Tibial nerve (tissue), 4 donors: ENCODE data around the gene MED17. TPM values are rescaled to one million over a fixed set of nuclear protein-coding genes. Genes with fewer than 3 reads are reported as not detected.
A peak's percentile ranks its signal among the peaks of the same experiment; 100 is the strongest.

Source experiments
- DNase-seq, 2 donors: peaks; one replicate each; pipeline ENCODE4 v3.0.0-alpha.2; 2019; ENCODE audit warnings: low spot score in 2 of 2
- H3K27ac ChIP-seq, 4 donors: fragments of 200-600 bp; sonication (generic) in 3 of 4; one replicate each; pipeline ENCODE4 v1.5.1; 2017 to 2019; ENCODE audit warnings: mild to moderate bottlenecking in 1 of 4
- H3K27me3 ChIP-seq, 2 donors: fragments of 200-600 bp; sonication (generic) in 1 of 2; one replicate each; pipeline versions ENCODE4 v1.5.1 to v1.6.0; 2017 to 2019
- H3K36me3 ChIP-seq, 3 donors: fragments of 200-600 bp; sonication (generic); one replicate each; pipeline ENCODE4 v1.5.1; 2018 to 2019
- H3K4me1 ChIP-seq, 4 donors: fragments of 200-600 bp; sonication (generic) in 3 of 4; one replicate each; pipeline ENCODE4 v1.5.1; 2017 to 2019
- H3K4me3 ChIP-seq, 4 donors: fragments of 200-600 bp; sonication (generic) in 3 of 4; one replicate each; pipeline ENCODE4 v1.5.1; 2017 to 2019; ENCODE audit warnings: mild to moderate bottlenecking in 1 of 4, moderate library complexity in 1 of 4
- H3K9me3 ChIP-seq, 4 donors: fragments of 200-600 bp; sonication (generic) in 3 of 4; one replicate each; pipeline ENCODE4 v1.5.1; 2017 to 2019
- CTCF ChIP-seq, 5 experiments: fragments of 200-600 bp in 3 of 5; fragments of 450-650 bp in 2 of 5; sonication (generic) in 3 of 5; IDR thresholded peaks; one replicate each; pipeline ENCODE4 v1.5.1; 2016 to 2019; ENCODE audit warnings: antibody characterized with exemption in 5 of 5, mild to moderate bottlenecking in 3 of 5, moderate library complexity in 2 of 5
- EP300 ChIP-seq, 2 donors: sonication (generic); formaldehyde crosslinking; IDR thresholded peaks; one replicate each; pipeline ENCODE4 v1.6.1; 2017; ENCODE audit warnings: antibody characterized with exemption in 2 of 2, mild to moderate bottlenecking in 1 of 2
- POLR2A ChIP-seq, 2 donors: fragments of 450-650 bp; IDR thresholded peaks; one replicate each; pipeline ENCODE4 v1.6.1; 2017; ENCODE audit warnings: antibody characterized with exemption in 2 of 2, mild to moderate bottlenecking in 2 of 2, moderate library complexity in 2 of 2
- WGBS, 2 donors: methylation state at CpG; one replicate each; pipeline ENCODE4 v1.1.5; 2018; 5-methylcytosine and 5-hydroxymethylcytosine counted together
- total RNA-seq, 4 donors: library from RNA; depleted of rRNA; stranded (reverse); fragments of >200 nt; gene quantifications; one replicate each; pipeline ENCODE4 v1.1.0, GENCODE V29; 2016

The MED17 gene, protein sequence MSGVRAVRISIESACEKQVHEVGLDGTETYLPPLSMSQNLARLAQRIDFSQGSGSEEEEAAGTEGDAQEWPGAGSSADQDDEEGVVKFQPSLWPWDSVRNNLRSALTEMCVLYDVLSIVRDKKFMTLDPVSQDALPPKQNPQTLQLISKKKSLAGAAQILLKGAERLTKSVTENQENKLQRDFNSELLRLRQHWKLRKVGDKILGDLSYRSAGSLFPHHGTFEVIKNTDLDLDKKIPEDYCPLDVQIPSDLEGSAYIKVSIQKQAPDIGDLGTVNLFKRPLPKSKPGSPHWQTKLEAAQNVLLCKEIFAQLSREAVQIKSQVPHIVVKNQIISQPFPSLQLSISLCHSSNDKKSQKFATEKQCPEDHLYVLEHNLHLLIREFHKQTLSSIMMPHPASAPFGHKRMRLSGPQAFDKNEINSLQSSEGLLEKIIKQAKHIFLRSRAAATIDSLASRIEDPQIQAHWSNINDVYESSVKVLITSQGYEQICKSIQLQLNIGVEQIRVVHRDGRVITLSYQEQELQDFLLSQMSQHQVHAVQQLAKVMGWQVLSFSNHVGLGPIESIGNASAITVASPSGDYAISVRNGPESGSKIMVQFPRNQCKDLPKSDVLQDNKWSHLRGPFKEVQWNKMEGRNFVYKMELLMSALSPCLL
- total RNA-seq = 10 to 100 TPM; 18.6 to 40.8 (median 37.2) TPM

DNA sequence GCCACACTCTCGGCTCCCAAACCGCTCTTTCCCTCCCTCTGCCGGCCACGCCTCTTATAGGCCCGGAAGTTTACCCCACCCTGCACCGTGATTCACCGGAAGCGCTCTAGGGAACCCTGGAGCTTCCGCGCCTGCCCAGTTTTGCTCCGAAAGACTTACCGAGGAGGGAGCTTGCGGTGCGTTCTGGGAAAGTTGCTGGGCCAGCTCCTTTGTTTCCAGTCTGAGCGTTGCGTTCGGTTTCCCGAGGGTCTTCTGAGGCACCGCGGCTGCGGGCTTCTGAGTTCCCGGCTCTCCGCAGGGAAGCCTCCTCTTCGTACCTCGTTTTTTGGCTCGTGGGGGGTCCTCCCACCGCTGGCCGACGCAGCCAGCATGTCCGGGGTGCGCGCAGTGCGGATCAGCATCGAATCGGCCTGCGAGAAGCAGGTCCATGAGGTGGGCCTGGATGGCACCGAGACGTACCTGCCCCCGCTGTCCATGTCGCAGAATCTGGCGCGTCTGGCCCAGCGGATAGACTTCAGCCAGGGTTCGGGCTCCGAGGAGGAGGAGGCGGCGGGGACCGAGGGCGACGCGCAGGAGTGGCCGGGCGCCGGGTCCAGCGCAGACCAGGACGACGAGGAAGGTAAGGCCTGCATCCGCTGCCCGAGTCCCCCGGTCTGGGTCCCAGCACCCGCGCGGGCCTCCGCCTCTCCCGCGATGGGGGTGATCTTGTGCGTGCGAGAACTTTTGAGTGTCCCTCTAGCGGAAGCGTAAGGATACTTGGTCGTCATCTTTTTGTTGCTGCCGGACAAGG is at the start of gene MED17:
TSS of gene MED17 (plus strand) at position 138 of the 790 bp plus-strand sequence. CDS start at position 370, 232 bp downstream.
- peak within 1 kb of the TSS; percentile 81 to 99 (median 96) for H3K27ac ChIP-seq
- peak within 1 kb of the TSS; percentile 65 to 99 (median 92) for H3K4me3 ChIP-seq
- H3K9me3 ChIP-seq = no peaks in the 10 kb centered on the region
- 0% methylated on average over 43 to 57 of the region's 72 CpGs for WGBS, 2 donors
- no peaks in the 10 kb centered on the region for H3K27me3 ChIP-seq
- DNase-seq = peak; percentile 86 to 92
- peaks cover 0 to 15% (median 0%) of the 10 kb centered on the region in 3 donors for H3K36me3 ChIP-seq
- H3K4me1 ChIP-seq = peaks cover 0 to 37% (median 23%) of the 10 kb centered on the region in 4 donors
- peak; percentile 32 to 62 (median 56) for TF ChIP-seq CTCF (IDR thresholded peaks at IDR 0.05)
- TF ChIP-seq POLR2A (IDR thresholded peaks at IDR 0.05) = peak; percentile 54 to 91
- TF ChIP-seq EP300 (IDR thresholded peaks at IDR 0.05) = peak; percentile 63 to 97

DNA sequence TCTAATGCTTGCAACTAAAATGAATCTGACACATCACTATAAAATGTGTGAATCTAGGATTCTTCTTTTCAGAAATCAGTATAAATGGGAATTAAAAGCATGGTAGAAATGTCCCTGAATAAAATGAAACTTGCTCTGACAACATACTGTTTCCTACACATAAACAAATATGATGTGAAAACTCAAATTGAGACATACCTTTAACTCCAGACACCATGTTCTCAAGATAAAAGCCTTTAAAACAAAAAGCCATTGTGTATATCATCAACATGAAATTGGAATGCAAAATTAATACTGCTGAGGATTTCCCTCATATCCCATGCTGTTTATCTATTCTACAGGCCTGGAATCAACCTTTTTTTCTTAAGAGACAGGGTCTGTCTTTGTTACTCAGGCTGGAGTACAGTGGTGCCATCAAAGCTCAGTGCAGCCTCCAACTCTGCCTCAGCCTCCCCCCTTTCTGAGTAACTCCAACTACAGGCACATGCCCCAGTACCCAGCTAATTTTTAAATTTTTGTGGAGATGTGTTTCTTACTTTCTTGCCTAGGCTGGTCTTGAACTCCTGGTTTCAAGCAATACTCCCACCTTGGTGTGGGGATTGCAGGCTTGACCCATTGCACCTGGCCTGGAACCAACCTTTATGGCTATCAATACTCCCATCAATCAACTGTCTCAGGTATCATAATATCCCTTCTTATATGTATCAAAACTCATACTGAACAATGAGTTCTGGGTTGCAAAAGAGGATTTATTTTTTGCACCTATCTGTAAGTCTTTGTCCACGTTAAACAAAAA is 49.5 kb upstream of the MED17 start:
- Histone ChIP-seq H3K9me3 (no peaks in the 10 kb centered on the region), H3K36me3 (peaks cover 3 to 85% (median 31%) of the 10 kb centered on the region in 3 donors), H3K4me1 (peaks cover 8 to 59% (median 21%) of the 10 kb centered on the region in 4 donors), H3K4me3 (no peak overlapping the region), H3K27me3 (no peaks in the 10 kb centered on the region), H3K27ac (no peak overlapping the region)
- 81 to 87% methylated on average over 1 of the region's 1 CpG for WGBS, 2 donors
- no peak for DNase-seq
- TF ChIP-seq CTCF (IDR thresholded peaks at IDR 0.05) = no peak
- no peak for TF ChIP-seq POLR2A (IDR thresholded peaks at IDR 0.05)
- TF ChIP-seq EP300 (IDR thresholded peaks at IDR 0.05) = no peak

DNA sequence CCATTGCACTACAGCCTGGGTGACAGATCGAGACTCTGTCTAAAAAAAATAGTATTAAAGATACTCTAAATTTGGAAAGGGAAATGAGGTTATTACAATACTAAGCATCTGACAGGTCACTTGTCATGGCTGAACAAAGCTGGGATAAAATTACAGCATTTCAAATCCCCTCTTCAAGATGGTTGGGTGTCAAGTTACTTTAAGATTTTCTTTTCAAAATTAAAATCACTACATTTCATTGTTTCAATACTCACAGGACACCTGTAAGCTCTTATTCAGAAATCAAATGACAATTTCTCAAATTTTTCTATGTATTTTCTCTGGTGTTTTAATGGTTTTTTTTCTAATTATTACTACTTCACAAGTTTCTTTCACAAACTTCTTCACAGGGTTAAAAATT is 48.5 kb upstream of the MED17 start:
- no peak for TF ChIP-seq POLR2A (IDR thresholded peaks at IDR 0.05)
- TF ChIP-seq CTCF (IDR thresholded peaks at IDR 0.05) = no peak
- no peak for TF ChIP-seq EP300 (IDR thresholded peaks at IDR 0.05)
- H3K27ac ChIP-seq = no peak overlapping the region
- peaks cover 8 to 65% (median 26%) of the 10 kb centered on the region in 4 donors for H3K4me1 ChIP-seq
- no peaks in the 10 kb centered on the region for H3K27me3 ChIP-seq
- H3K9me3 ChIP-seq = no peaks in the 10 kb centered on the region
- no peak for DNase-seq
- 80 to 89% methylated on average over 1 of the region's 1 CpG for WGBS, 2 donors
- no peak overlapping the region for H3K4me3 ChIP-seq
- H3K36me3 ChIP-seq = peaks cover 3 to 75% (median 28%) of the 10 kb centered on the region in 3 donors

DNA sequence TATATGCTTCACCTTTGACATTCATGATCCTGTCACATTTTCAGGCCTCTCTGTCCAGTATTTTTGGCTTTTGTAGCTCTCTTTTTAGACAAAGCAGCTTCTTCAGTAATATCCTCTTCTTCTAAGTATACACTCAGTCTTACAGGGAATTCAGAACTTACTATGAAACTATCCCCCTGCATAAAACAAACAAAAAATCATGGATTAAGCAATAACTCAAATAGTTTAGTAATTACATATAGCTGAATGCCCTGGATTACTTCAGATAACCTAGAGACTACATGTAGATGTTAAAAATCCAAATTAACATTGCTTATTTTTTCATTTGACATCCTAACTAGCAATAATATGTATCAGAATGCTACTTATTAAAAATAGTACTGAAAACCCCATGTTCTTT is 48.0 kb upstream of the MED17 start:
- Histone ChIP-seq H3K4me3 (no peak overlapping the region), H3K27ac (no peak overlapping the region), H3K36me3 (peaks cover 3 to 70% (median 24%) of the 10 kb centered on the region in 3 donors), H3K27me3 (no peaks in the 10 kb centered on the region), H3K4me1 (peaks cover 8 to 65% (median 26%) of the 10 kb centered on the region in 4 donors), H3K9me3 (no peaks in the 10 kb centered on the region)
- TF ChIP-seq EP300 (IDR thresholded peaks at IDR 0.05) (no peak), POLR2A (IDR thresholded peaks at IDR 0.05) (no peak), CTCF (IDR thresholded peaks at IDR 0.05) (no peak)
- no peak for DNase-seq
